Measurements from ENCODE around the gene PEMT.

DNA sequence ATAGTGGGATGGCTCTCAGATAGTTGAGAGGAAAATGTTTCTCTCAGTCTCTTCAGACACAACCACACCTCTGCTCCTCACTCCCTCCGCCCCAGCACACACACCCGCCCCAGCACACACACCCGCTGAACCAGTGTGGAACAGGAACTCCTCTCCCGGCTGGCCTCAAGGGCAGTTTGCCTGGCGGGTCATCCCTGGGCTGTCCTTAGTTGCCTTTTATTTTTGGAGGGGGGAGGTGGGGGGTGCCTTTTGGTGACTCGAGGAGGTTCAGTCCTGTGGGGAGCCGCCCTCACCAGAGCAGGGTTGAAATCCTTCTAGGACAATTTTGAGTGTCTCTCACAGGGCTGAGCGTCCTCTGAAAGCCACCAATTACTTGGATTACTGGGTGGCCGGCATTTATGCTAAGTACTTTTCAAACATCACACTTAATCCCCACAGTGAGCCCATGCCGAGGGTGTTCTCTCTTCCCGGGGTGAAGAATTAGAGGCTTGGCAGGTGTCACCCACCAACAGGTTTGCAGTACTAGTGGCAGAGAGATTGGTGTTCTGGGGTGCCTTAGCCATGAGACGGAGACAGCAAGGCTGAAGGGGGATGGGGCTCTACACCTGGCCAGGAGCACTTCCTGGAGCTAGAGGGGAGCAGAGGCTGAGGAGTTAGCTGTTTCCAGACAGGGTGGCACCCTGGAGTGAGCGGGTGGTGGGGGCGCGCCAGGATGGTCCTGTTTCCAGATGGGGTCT, 98.1 kb downstream of the PEMT start:
- TF ChIP-seq POLR2A (IDR thresholded peaks at IDR 0.05): no peak
- TF ChIP-seq, protein P1, sequence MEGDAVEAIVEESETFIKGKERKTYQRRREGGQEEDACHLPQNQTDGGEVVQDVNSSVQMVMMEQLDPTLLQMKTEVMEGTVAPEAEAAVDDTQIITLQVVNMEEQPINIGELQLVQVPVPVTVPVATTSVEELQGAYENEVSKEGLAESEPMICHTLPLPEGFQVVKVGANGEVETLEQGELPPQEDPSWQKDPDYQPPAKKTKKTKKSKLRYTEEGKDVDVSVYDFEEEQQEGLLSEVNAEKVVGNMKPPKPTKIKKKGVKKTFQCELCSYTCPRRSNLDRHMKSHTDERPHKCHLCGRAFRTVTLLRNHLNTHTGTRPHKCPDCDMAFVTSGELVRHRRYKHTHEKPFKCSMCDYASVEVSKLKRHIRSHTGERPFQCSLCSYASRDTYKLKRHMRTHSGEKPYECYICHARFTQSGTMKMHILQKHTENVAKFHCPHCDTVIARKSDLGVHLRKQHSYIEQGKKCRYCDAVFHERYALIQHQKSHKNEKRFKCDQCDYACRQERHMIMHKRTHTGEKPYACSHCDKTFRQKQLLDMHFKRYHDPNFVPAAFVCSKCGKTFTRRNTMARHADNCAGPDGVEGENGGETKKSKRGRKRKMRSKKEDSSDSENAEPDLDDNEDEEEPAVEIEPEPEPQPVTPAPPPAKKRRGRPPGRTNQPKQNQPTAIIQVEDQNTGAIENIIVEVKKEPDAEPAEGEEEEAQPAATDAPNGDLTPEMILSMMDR (IDR thresholded peaks at IDR 0.05): no peak
- no peak for TF ChIP-seq POLR2AphosphoS5 (IDR thresholded peaks at IDR 0.05)
- no peak for TF ChIP-seq EP300 (IDR thresholded peaks at IDR 0.05)

All from sigmoid colon (tissue), 4 donors.